ENCODE measurements around the gene TNN.

- TF ChIP-seq EZH2 (IDR thresholded peaks at IDR 0.05; ENCODE audit: insufficient read depth, poor library complexity, severe bottlenecking) = no peak
- no peak for TF ChIP-seq EZH2phosphoT487 (IDR thresholded peaks at IDR 0.05; ENCODE audit: insufficient read depth, low read depth)
Observed at GRCh38 chr1:175037416-175037815, 30.2 kb upstream of the TNN start.
